Astrocyte (in vitro differentiated cells and primary cell): Measurements from ENCODE around the gene CNP. TPM values are rescaled to one million over a fixed set of nuclear protein-coding genes. Genes with fewer than 3 reads are reported as not detected.

ENCODE experiments used
- DNase-seq: peaks from one replicate; pipeline ENCODE4 v3.0.0-alpha.2; 2010; ENCODE audit warnings: low read depth
- FAIRE-seq: peaks from 2 replicates; lab custom pipeline; 2011; peaks lifted over from hg19 to GRCh38; lab: Jason Lieb, UNC
- H2AFZ ChIP-seq: 2 replicates; pipeline ENCODE4 v1.6.0; 2012; ENCODE audit warnings: low read depth, low read length, inconsistent platforms
- H3K27ac ChIP-seq: 2 replicates; pipeline ENCODE4 v1.5.1; 2011; ENCODE audit warnings: low read depth, low read length, inconsistent platforms
- H3K27me3 ChIP-seq: 2 replicates; pipeline ENCODE4 v1.6.0; 2011; ENCODE audit warnings: low read length, inconsistent platforms; ENCODE audit not compliant: insufficient read depth
- H3K36me3 ChIP-seq: 2 replicates; pipeline ENCODE4 v1.5.1; 2011; ENCODE audit warnings: low read length, inconsistent platforms; ENCODE audit not compliant: insufficient read depth
- H3K4me1 ChIP-seq: 2 replicates; pipeline ENCODE4 v1.5.1; 2011; ENCODE audit warnings: low read length, inconsistent platforms; ENCODE audit not compliant: insufficient read depth
- H3K4me2 ChIP-seq: 2 replicates; pipeline ENCODE4 v1.6.0; 2012; ENCODE audit warnings: low read length, inconsistent platforms
- H3K4me3 ChIP-seq: 2 replicates; pipeline ENCODE4 v1.5.1; 2011; ENCODE audit warnings: low read depth, mild to moderate bottlenecking, low read length, inconsistent platforms; ENCODE audit not compliant: insufficient read depth
- H3K79me2 ChIP-seq: 2 replicates; pipeline ENCODE4 v1.6.0; 2012; ENCODE audit warnings: mild to moderate bottlenecking, low read length, inconsistent platforms; ENCODE audit not compliant: insufficient read depth
- H3K9ac ChIP-seq: 2 replicates; pipeline ENCODE4 v1.6.0; 2012; ENCODE audit warnings: mild to moderate bottlenecking, low read length, inconsistent platforms
- H3K9me3 ChIP-seq: 2 replicates; pipeline ENCODE4 v1.5.1; 2012; ENCODE audit warnings: low read depth, mild to moderate bottlenecking, low read length, inconsistent platforms; ENCODE audit not compliant: insufficient read depth
- H4K20me1 ChIP-seq: 2 replicates; pipeline ENCODE4 v1.6.0; 2012; ENCODE audit warnings: low read length, inconsistent platforms; ENCODE audit not compliant: insufficient read depth
- H3K27ac Mint-ChIP-seq: one replicate; pipeline ENCODE4 v1.8.0; 2021; ENCODE audit warnings: mild to moderate bottlenecking, mixed read lengths; ENCODE audit not compliant: unreplicated experiment
- H3K27me3 Mint-ChIP-seq: one replicate; pipeline ENCODE4 v1.8.0; 2021; ENCODE audit warnings: low read depth, mixed read lengths; ENCODE audit not compliant: unreplicated experiment
- H3K36me3 Mint-ChIP-seq: one replicate; pipeline ENCODE4 v1.8.0; 2021; ENCODE audit warnings: low read depth, mixed read lengths; ENCODE audit not compliant: unreplicated experiment
- H3K4me1 Mint-ChIP-seq: one replicate; pipeline ENCODE4 v1.8.0; 2021; ENCODE audit warnings: low read depth, mixed read lengths; ENCODE audit not compliant: unreplicated experiment
- H3K4me3 Mint-ChIP-seq: one replicate; pipeline ENCODE4 v1.8.0; 2021; ENCODE audit warnings: mild to moderate bottlenecking, moderate library complexity, mixed read lengths; ENCODE audit not compliant: unreplicated experiment
- H3K9me3 Mint-ChIP-seq: one replicate; pipeline ENCODE4 v1.8.0; 2021; ENCODE audit warnings: mild to moderate bottlenecking, mixed read lengths; ENCODE audit not compliant: unreplicated experiment
- CTCF ChIP-seq: IDR thresholded peaks from 2 replicates; pipeline ENCODE4 v1.5.1; 2011; ENCODE audit warnings: low read depth, mild to moderate bottlenecking, inconsistent platforms, low read length, moderate library complexity; ENCODE audit not compliant: insufficient read depth
- EZH2 ChIP-seq: IDR thresholded peaks from 2 replicates; pipeline ENCODE4 v1.6.1; 2012; ENCODE audit warnings: mild to moderate bottlenecking, low read length, inconsistent platforms; ENCODE audit not compliant: insufficient read depth
- total RNA-seq: library from RNA; stranded (reverse); gene quantifications from 2 replicates; pipeline ENCODE4 v1.2.1, GENCODE V29; 2021

The CNP gene
- total RNA-seq, 1 donor from 2014 or later = 169 TPM

DNA sequence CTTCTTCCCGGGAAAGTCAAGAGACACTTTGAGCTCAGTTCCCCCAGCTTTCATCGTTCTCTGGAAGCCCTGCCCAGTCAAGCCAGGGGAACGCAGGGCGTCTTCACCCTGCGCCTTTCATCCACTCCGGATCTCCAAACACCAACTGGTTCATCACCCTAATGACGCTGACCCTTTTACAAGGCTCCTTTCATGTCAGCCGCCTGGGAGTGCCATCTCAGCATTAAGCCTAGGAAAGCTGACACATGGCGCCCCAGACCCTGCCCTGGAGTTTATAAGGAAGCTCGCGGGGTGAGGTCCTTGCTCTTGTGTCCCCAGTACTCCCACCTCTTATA is 51.2 kb downstream of the CNP start:
- Mint-ChIP-seq H3K27ac (peak overlapping the region; percentile 94), H3K36me3 (peaks cover 11% of the 10 kb centered on the region), H3K4me1 (peaks cover 23% of the 10 kb centered on the region), H3K4me3 (peak overlapping the region; percentile 97), H3K9me3 (peaks cover 2% of the 10 kb centered on the region), H3K27me3 (no peaks in the 10 kb centered on the region)
- H3K79me2 ChIP-seq = peaks cover 67% of the 10 kb centered on the region
- no peak for DNase-seq
- no peaks in the 10 kb centered on the region for H3K27me3 ChIP-seq
- peak overlapping the region; percentile 95 for H3K27ac ChIP-seq
- H3K4me2 ChIP-seq = peak overlapping the region; percentile 89
- H3K9me3 ChIP-seq = no peaks in the 10 kb centered on the region
- TF ChIP-seq EZH2 = no peak
- no peak for TF ChIP-seq CTCF
- H3K36me3 ChIP-seq = peaks cover 4% of the 10 kb centered on the region
- peaks cover 23% of the 10 kb centered on the region for H4K20me1 ChIP-seq
- peak overlapping the region; percentile 92 for H2AFZ ChIP-seq
- peaks cover 20% of the 10 kb centered on the region for H3K4me1 ChIP-seq
- peak overlapping the region; percentile 91 for H3K4me3 ChIP-seq
- FAIRE-seq = no peak
- H3K9ac ChIP-seq = peak overlapping the region; percentile 99

- Histone ChIP-seq H2AFZ (no peak overlapping the region), H3K4me2 (peak overlapping the region; percentile 89), H4K20me1 (peaks cover 18% of the 10 kb centered on the region), H3K4me1 (peaks cover 20% of the 10 kb centered on the region), H3K27ac (no peak overlapping the region), H3K4me3 (peak overlapping the region; percentile 91), H3K27me3 (no peaks in the 10 kb centered on the region), H3K79me2 (peaks cover 62% of the 10 kb centered on the region), H3K9ac (peak overlapping the region; percentile 99), H3K36me3 (peaks cover 4% of the 10 kb centered on the region), H3K9me3 (no peaks in the 10 kb centered on the region)
- TF ChIP-seq EZH2 (no peak), CTCF (no peak)
- FAIRE-seq = no peak
- H3K4me1 Mint-ChIP-seq = peaks cover 21% of the 10 kb centered on the region
- peak overlapping the region; percentile 97 for H3K4me3 Mint-ChIP-seq
- DNase-seq = no peak
- H3K9me3 Mint-ChIP-seq = peaks cover 2% of the 10 kb centered on the region
- H3K27ac Mint-ChIP-seq = peak overlapping the region; percentile 94
- H3K27me3 Mint-ChIP-seq = no peaks in the 10 kb centered on the region
- peaks cover 10% of the 10 kb centered on the region for H3K36me3 Mint-ChIP-seq
These were observed 51.7 kb downstream of the CNP start for GRCh38 chr17:42018339-42018738.

DNA sequence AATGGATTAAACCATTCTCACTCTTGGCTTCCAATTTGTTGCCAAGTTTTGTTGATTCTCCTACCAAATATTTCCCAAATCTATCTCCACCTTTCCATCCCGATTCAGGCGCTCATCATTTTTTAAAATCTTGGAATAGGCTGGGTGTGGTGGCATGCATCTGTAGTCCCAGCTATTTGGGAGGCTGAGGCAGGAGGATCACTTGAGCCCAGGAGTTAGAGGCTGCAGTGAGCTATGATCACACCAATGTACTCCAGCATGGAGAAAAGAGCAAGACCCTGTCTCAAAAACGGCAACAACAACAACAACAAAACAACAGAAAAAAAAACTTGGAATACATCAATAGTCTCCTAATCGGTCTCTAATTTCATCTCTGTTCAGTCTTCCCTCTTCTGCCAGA is 52.4 kb downstream of the CNP start:
- Mint-ChIP-seq H3K9me3 (peaks cover 2% of the 10 kb centered on the region), H3K27me3 (no peaks in the 10 kb centered on the region), H3K4me3 (peak overlapping the region; percentile 97), H3K27ac (no peak overlapping the region), H3K36me3 (peaks cover 8% of the 10 kb centered on the region), H3K4me1 (peaks cover 21% of the 10 kb centered on the region)
- no peak overlapping the region for H3K27ac ChIP-seq
- no peak overlapping the region for H3K4me3 ChIP-seq
- FAIRE-seq (no peak), DNase-seq (no peak)
- peaks cover 55% of the 10 kb centered on the region for H3K79me2 ChIP-seq
- no peak overlapping the region for H2AFZ ChIP-seq
- peaks cover 22% of the 10 kb centered on the region for H3K4me1 ChIP-seq
- no peak overlapping the region for H3K4me2 ChIP-seq
- H3K9me3 ChIP-seq = no peaks in the 10 kb centered on the region
- TF ChIP-seq EZH2 (no peak), CTCF (no peak)
- peaks cover 8% of the 10 kb centered on the region for H3K36me3 ChIP-seq
- no peak overlapping the region for H3K9ac ChIP-seq
- peaks cover 13% of the 10 kb centered on the region for H4K20me1 ChIP-seq
- no peaks in the 10 kb centered on the region for H3K27me3 ChIP-seq
